HT-29 (cell line): Measurements from ENCODE around the gene SH3BGRL2. TPM values are rescaled to one million over a fixed set of nuclear protein-coding genes. Genes with fewer than 3 reads are reported as not detected.
"Not testable (repeated sequence)": the region's sequence is repeated elsewhere in the genome, so short reads cannot be mapped to it uniquely, and the experiment has no call there.

Experiments used
- DNase-seq: peaks from one replicate; pipeline ENCODE4 v3.0.0-alpha.2; 2015; ENCODE audit warnings: low spot score
- total RNA-seq: library from RNA; depleted of rRNA; stranded (reverse); fragments of >200 nt; shearing (Covaris generic); gene quantifications from 2 replicates; pipeline ENCODE4 v1.2.3, GENCODE V29; 2014

Gene SH3BGRL2
- total RNA-seq, 1 experiment from 2014 or later = 17.6 TPM

DNA sequence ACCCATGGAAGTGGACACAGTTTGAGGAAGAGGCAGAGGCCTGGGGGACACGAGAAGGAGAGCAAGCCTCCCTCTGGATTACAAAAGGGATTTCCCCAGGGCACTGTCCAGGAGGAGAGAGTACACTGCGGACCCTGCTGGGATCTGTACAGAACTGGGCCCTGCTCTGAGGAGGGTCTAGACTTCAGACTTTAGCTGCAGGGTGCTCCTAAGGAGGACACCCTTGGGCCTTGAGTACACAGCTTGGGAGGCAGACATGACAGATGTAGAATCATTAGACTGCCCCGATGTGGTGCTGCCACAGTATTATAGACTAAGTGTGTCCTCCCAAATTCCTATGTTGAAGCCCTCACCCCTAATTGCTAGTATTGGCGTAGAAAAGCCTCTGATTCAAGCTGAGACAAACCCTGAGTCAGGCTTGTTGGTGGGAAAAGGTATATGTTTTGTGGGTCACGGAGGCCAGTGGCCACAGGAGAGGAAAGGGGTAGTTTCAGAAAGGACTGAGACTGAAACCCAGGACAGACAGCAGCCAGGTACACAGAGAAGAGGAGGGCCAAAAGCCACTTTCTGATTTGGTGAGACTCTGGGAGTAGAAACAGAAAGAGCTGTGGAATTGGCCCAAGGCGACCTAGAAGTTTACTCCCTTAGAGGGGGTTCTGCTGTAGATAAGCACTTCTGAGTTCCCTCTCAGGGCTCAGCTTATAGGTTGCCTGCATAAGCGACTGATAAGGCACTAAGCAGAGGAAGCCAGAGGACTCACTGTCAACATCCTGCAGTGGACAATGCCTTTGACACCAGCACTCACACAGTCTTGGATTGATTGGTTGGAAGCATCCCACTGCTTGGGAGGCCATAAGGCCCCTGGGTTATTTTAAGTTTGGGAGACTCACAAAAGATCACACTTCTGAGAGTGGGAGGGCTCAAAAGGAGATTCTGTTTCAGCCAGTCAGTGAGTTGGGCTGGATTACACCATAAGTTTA lies 16.5 kb upstream of the SH3BGRL2 start:
- DNase-seq = no peak

- DNase-seq = peak; percentile 42
Measured at GRCh38 chr6:79617518-79617941, 13.6 kb upstream of the SH3BGRL2 start.

- not testable (repeated sequence) for DNase-seq
Measured at GRCh38 chr6:79618425-79618824, 12.7 kb upstream of the SH3BGRL2 start.

DNA sequence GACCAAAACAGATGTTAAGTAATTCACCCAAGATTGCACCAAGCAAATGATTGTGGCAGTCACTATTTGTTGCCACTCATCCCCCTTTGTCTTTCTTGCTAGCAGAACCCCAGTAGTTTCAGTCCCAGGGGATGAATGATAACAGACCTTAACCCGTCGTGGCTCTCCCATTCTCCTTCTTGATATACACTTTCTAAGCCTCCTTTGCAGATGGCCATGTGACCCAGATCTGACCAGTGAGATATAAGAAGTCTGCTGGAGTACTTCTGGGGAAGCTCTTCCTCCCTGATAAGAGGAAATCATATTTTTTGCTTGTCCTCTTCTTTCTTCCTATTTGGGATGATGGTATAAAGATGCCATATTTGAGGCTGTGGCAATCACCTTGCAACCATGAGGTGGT lies 9.6 kb upstream of the SH3BGRL2 start:
- no peak for DNase-seq

DNA sequence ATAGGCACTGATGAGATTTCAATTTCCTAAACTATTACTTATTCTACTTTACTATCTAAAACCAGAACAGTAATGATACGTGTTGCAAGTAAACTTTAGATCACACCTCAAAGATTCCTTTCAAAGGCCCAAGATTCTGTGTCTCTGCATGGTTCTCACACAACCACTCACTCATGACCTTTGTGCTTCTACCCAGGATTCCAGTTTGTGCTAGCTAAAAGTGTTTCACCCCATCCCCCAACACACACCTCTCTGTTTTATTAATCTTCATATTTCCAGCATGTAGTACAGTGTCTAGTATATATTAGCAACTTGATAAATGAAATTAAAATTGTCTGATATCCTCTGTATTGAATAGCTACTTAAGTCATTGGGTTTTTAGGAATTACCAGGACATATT lies 8.8 kb upstream of the SH3BGRL2 start:
- no peak for DNase-seq

DNA sequence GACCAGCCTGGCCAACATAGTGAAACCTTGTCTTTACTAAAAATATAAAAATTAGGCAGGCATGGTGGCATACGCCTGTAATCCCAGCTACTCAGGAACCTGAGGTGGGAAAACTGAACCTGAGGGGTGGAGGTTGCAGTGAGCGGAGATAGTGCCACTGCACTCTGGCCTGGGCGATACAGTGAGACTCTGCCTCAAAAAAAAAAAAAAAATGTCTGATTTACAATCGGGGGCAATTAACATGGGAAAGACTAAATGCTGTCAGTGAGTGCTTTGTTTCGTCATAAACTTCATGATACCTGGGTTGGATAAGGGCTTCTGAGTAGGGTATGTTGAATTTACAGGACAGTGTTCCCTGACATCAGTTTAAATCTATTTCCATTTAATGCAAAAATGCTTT lies 8.0 kb upstream of the SH3BGRL2 start:
- DNase-seq = no peak

DNA sequence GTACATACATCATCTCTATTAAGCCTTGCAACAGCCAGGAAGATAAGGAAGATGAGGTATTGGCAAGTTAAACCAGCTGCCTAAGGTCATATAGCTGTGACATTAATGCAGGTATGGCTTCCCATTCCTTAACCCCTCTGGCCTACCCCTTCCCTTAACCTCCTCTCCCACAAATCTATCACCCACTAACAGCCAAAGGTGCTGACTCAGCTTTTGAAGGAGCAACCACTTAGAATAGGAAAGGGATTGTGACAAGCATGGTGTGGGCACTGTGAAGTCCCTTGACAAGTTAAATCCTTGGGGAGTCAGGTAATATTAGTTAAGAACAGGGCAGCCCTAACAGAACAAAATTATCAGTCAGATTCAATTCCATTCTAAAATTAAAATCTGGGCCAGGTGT lies 5.4 kb upstream of the SH3BGRL2 start:
- DNase-seq = no peak

- DNase-seq = no peak
Measured at GRCh38 chr6:79626811-79627210, 4.3 kb upstream of the SH3BGRL2 start.

DNA sequence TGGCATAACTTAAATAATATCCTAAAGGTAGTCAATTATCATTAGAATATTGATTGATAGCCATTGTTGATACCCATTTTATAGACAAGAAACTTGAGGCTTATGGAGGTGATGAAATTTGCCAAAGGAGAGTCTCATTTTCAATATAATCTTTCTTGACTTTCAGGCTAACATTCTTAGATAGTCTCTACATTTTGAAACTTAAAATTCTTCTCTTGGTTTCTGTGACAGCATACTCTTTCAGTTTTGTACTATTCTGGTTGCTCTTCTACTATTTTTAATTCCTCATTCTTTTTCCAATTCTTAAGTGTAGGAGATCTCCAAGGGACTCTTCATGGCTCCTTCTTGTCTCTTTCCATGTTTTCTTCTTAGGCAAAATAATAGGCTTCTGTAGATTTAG lies 3.7 kb upstream of the SH3BGRL2 start:
- DNase-seq = no peak

GRCh38 chr6:79628466-79629288 lies 2.5 kb upstream of the SH3BGRL2 start:
- peak; percentile 19 for DNase-seq

GRCh38 chr6:79630380-79630882 lies 698 bp upstream of the SH3BGRL2 start:
- DNase-seq = no peak

DNA sequence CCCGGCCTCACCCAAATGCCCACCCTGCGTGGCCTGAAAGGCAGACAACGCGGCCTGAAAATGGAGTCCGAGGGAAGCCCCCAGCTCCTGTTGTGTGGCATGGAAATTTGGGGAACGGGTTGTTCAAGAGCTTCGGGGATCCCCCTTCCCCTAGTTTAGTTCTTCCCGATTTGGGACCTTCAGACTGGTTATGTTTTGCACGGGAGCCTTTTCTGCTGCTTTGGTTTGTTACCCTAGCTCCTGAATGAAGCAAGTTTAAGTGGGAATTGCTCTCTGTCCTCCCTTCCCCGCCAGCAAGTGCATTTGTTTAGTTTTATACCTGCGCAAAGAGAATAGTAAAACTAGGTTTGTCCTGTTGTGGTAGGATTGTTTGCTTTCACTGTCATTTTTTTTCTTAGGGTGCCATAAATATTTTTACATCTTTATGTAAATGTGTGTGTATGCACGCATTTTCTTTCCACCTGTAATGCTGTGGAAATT lies 604 bp downstream of the SH3BGRL2 start:
- peak; percentile 56 for DNase-seq

DNA sequence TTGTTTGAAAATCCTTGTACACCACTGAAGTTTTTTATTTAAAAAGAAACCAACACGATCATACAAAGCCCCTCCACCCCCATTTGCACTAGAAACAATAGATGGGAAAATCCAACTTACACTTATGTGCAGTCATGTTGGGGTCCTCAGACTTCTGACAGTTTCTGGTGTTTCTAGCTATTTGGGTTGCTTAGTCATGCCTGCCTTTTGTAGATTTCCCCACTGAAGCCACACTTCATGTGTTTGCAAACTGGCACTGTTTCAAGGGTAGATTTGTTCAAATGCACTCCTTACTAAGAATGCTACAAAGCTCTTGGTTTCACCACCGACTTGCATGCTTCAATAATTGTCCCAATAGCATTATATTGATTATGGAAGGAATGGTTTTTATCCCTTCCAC lies 1.5 kb downstream of the SH3BGRL2 start:
- no peak for DNase-seq

DNA sequence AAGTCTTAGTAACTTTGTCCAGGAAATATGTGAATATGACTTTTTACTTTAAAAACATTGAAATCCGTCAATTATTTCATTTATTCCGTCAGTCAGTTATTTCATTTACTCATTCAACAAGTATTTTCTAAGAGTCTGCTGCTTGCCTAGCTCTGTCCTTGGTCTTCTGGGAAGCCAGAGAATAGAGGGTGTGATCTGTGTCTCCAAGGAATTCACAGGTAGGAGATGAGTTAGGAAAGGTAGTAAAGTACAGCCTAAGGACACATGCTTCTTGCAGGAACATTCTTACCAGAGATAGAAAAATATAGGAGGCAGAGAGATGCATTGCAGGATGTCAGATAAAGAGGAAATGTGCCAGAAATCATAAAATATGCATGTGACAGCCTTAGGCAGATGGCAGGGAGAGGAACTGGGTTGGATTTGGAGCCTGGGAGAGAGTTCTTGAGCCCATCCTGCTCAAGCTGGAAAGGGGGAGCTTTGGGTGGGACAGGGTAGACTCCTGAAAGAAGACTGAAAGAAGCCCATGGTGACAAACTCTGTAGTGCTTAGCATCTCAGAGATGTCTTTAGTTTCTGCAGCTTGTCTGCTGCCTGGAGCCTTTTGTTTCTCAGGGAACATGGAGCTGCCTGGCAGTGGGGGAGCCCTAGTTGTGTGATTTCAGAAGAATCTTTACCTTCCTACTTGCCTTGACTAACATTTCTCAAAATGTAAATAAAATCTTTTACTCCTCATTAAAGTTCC lies 3.5 kb downstream of the SH3BGRL2 start:
- DNase-seq = no peak

DNA sequence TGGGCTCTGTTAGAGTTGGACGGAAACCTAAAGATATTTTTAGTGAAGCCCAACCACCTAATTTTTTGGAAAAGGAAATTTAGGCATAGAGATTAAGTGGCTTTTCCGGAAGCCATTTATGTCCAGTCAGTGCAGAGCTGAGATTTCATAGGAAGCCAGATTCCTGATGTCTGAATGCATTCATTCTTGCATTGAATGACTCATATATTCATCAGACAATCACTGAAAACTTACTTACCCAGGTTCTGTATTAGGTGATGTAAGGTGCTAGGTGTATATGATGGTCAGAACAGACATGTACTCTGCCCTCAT lies 4.1 kb downstream of the SH3BGRL2 start:
- no peak for DNase-seq

GRCh38 chr6:79636673-79637072 lies 5.5 kb downstream of the SH3BGRL2 start:
- DNase-seq = no peak

DNA sequence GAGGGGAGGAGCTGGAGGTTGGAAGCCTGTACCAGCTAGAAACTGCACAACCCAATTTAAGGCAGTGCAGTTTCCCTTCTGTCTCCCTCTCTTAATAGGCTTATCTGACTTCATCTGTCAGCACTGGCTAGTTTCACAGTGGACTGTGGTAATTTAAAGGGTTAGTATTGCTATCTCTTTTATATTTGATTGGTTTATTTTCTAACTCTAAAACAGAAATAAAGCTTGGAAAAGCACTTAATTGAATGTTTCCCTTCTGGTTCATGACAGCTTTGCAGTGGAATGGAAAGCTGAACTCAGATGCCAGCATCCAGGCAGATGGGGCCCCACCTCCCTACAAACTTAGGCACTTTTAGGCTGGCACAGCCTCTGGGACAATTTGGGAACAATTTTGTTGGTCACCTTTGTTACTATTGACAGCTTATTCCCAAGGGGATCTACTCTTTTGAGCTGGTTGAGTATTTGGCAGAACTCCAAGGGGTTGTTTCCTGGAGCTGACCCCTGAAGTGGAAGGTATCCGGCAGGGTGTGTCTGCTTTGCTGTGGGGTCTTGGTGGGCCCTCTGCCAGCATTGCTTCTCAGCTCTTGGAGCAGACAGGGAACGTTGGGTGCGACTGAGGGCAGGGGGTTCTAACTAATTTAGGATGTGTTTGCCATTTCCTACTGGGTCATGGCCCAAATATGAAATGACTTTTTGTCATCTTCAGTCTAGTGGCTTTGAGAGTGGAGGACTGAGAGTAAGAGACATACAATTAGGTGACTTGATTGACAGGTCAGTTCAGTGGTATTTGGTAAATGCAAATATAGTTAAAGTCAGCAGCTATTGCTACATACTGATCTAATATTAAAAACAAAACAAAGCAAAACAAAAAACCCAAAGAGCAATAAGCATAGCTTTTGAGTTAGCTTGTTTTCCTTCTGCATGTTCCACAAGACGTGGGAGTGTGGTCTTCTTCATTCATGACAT lies 9.3 kb downstream of the SH3BGRL2 start:
- no peak for DNase-seq

DNA sequence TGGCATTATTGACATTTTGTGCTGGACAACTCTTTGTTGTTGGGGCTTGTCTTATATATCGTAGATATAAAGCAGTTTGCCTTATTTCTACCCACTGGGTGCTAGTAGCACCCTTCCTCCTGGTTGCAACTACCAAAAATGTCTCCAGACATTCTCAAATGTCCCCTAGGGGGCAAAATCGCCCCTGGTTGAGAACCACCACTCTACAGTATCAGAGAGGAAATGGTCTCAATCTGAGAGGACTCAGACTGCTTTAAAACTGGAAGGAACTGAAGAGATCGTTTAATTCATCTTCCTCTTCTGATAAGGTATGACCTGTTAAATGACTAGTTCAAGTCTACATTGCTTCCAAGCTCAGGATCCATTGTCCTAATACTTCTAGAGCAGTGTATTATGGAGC lies 14.9 kb downstream of the SH3BGRL2 start:
- DNase-seq = no peak

DNA sequence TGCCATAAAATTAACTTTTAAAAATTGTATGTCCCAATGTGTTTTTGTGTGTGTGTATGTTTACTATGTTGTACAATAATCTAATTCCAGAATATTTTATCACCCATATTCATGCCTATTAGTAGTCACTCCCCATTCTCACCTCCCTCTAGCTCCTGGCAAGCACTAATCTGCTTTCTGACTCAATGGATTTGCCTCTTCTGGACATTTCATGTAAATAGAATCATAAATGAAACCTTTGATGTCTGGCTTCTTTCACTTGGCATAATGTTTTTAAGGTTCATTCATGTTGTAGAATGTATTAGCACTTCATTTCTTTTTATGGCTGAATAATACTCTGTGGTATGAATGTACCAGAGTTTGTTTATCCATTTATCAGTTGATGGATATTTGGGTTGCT lies 15.4 kb downstream of the SH3BGRL2 start:
- DNase-seq = no peak

- DNase-seq = no peak
Measured at GRCh38 chr6:79647741-79648140, 16.6 kb downstream of the SH3BGRL2 start.
